GM10248 (cell line): ENCODE measurements around the gene EEFSEC.

Experiments used
- CTCF ChIA-PET: fragments of 300-600 bp; sonication (Branson Sonifier 250); formaldehyde crosslinking; extraction: SDS; loops from one replicate; lab custom pipeline; 2021; ENCODE audit warnings: antibody characterized with exemption; lab: Yijun Ruan, JAX
- POLR2A ChIA-PET: fragments of 350-650 bp; sonication (Branson Sonifier 250); formaldehyde crosslinking; extraction: SDS; loops from one replicate; lab custom pipeline; 2020; ENCODE audit warnings: antibody characterized with exemption; lab: Yijun Ruan, JAX
- DNase-seq: peaks from one replicate; pipeline ENCODE4 v3.0.0; 2012; ENCODE audit errors: extremely low spot score
- CTCF ChIP-seq: IDR thresholded peaks from 2 replicates; pipeline ENCODE4 v1.5.1; 2012; ENCODE audit warnings: mild to moderate bottlenecking, low read depth; ENCODE audit errors: extremely low read depth, missing control alignments, control extremely low read depth

Gene EEFSEC

GRCh38 chr3:128273109-128273840, 120.0 kb downstream of the EEFSEC start:
- ChIA-PET POLR2A (no interaction called here), CTCF (interaction anchor here (1.0 to 1.6 kb wide), 4 partner anchors 9 to 49 kb away, joined by 3 to 6 read pairs (median 3); no protein-coding TSS in a partner anchor)
- no peak for DNase-seq
- no peak for TF ChIP-seq CTCF

- TF ChIP-seq CTCF, result no peak
- POLR2A ChIA-PET, result no interaction called here
- DNase-seq, result no peak
- CTCF ChIA-PET, result interaction anchor here (1.4 to 1.6 kb wide), 2 partner anchors 8 to 48 kb away, joined by 3 to 6 read pairs; no protein-coding TSS in a partner anchor
These were observed 120.7 kb downstream of the EEFSEC start for GRCh38 chr3:128273841-128274573.

- no peak for DNase-seq
- TF ChIP-seq CTCF, result no peak
- ChIA-PET POLR2A (no interaction called here), CTCF (interaction anchor here (1.1 kb wide), 1 partner anchor 11 kb away, joined by 3 read pairs; no protein-coding TSS in a partner anchor)
These were observed 121.6 kb downstream of the EEFSEC start for GRCh38 chr3:128274837-128275236.

GRCh38 chr3:128275316-128276145, 122.2 kb downstream of the EEFSEC start:
- ChIA-PET CTCF (interaction anchor here (1.1 to 1.3 kb wide), 2 partner anchors 11 to 14 kb away, joined by 3 read pairs; no protein-coding TSS in a partner anchor), POLR2A (no interaction called here)
- no peak for DNase-seq
- no peak for TF ChIP-seq CTCF

- DNase-seq, result no peak
- CTCF ChIA-PET, result interaction anchor here (1.1 to 1.3 kb wide), 2 partner anchors 12 to 13 kb away, joined by 3 read pairs; no protein-coding TSS in a partner anchor
- TF ChIP-seq CTCF, result no peak
- POLR2A ChIA-PET, result no interaction called here
These were observed 122.8 kb downstream of the EEFSEC start for GRCh38 chr3:128276146-128276435.
